KOPT-K1 (cell line): Measurements from ENCODE around the gene ARL14EP.

ENCODE experiments used
- H3K27ac ChIP-seq: fragments of 200-600 bp; sonication (generic); 2 replicates; pipeline ENCODE4 v1.5.1; 2016; ENCODE audit warnings: antibody characterized with exemption, mild to moderate bottlenecking, low read depth, low read length; ENCODE audit not compliant: poor library complexity, severe bottlenecking
- H3K36me3 ChIP-seq: fragments of 200-600 bp; sonication (generic); 2 replicates; pipeline ENCODE4 v1.5.1; 2017; ENCODE audit warnings: antibody characterized with exemption, mild to moderate bottlenecking, low read length, moderate library complexity; ENCODE audit not compliant: insufficient read depth
- H3K9me3 ChIP-seq: fragments of 200-600 bp; sonication (generic); 2 replicates; pipeline ENCODE4 v1.5.1; 2017; ENCODE audit warnings: antibody characterized with exemption, low read length, mild to moderate bottlenecking; ENCODE audit not compliant: insufficient read depth, poor library complexity, severe bottlenecking

The ARL14EP gene

DNA sequence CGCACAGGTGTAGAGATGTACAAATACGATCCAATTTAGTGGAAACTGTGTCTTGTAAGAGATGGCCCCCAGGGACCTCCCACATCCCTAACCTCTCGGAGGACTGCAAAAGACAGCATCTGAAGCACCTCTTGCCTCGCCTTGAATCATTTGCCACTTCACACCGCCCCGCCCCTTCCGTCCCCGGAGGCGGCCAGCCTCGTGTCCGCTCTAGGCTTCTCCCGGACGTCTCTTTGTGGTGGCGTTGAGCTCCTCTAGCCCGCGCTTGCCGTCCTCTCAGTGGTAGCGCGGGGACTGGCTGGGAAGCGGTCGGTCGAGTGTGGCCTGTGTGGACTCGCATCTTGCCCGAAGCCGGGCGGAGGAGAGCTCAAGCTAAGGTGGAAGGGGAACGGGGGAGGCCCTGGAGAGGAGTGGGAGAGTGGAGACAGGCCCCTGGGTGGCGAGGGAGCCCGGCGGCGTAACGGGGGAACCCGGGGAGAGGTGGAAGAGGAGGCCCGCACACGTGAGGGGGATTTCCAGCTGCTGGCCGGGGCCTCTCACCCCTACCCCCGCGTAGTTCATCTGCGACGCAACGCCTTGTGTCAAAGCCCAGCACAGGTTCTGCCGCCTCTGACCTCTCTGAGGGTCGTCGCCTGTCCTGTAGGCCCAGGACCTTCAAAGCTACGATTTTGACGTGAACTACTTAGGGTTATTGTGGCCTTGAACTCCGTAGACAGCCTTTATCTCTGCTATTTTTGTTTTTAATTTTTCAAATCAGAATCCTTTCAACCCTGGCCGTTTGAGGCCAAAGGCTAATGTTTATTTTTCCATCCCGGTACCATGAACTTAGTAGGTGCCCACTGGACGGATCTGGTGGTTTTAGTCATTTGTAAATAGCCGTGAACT, at the start of gene ARL14EP:
Gene ARL14EP, plus strand, starts transcription at position 279 of the 885 bp plus-strand sequence. CDS start 7,845 bp downstream, outside the sequence.
- Histone ChIP-seq H3K9me3 (no peaks in the 10 kb centered on the region), H3K36me3 (peaks cover 9% of the 10 kb centered on the region), H3K27ac (peak within 1 kb of the TSS; percentile 79)

DNA sequence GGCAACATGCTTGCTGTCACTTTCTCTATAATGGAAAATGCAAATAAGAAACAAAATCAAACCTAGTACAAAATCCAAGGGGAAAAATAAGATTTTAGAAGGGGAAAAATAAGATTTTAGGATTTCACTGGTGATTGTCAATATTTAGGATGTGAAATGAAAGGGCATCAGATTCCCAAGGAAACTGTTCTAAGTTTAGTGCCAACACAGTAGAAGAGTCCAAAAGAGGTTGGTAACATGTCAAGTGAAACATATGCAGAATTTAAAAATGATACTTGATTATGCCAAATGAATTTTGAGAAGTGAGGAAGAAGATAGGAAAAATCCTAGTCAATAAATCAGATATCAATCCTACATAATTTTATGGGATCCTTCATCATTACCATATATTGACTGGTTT, 45.7 kb upstream of the ARL14EP start:
- H3K36me3 ChIP-seq = no peaks in the 10 kb centered on the region
- no peak overlapping the region for H3K27ac ChIP-seq
- no peaks in the 10 kb centered on the region for H3K9me3 ChIP-seq

DNA sequence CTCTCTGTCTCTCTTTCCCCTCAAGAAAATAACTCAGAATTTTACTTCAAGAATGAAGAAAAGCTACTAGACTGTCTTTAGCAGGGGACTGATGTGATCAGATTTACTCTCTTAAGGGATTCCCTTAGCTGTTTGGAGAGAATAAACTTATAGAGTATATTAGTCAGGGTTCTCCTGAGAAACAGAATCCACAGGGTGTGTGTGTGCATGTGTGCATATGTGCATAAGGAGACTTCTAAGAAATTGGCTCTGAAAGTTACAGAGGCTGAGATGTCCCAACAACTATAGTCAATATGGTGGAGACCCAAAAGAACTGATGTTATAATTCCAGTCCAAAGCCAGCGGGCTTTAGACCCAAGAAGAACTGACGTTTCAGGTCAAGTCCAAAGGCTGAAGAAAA, 43.1 kb upstream of the ARL14EP start:
- Histone ChIP-seq H3K27ac (no peak overlapping the region), H3K36me3 (no peaks in the 10 kb centered on the region), H3K9me3 (no peaks in the 10 kb centered on the region)

DNA sequence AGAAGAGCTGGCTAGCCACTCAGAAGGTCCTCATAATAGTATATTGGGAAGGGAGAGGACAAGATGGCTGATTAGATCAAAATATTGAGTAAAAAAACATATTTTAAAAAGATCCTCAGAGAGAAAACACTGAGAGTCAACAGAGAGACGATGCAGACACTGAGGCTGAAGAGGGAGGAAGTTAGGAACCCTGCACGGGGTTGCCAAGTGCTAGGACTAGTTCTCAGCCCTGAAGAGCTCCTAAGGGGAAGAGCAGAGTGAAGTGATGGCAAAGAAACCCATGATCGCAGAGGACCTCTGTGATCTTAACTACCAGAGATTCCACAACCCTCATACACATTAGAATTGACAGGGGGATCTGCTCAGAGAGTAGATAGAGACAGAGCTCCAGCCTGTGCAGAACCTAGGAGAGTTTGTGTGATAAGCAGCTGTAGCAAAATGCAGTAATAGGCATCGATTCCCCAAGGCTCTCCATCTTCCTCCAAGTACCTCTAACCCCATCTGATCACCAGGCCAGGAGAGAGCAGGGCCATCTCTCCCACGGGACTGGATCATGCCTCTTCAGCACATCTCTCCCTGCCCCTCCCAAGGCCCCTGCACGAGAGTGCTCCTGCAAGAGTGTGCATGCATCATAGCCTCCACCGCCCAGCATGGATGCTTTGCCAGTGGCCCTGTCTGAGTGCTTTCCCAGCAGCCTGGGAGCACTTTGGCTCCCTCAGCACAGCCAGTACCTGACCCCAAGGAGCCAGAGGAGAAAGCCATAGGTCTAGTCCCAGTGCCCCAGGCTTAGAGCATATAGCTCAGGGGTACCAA, 41.2 kb upstream of the ARL14EP start:
- Histone ChIP-seq H3K9me3 (no peaks in the 10 kb centered on the region), H3K36me3 (no peaks in the 10 kb centered on the region), H3K27ac (peak overlapping the region; percentile 2)

DNA sequence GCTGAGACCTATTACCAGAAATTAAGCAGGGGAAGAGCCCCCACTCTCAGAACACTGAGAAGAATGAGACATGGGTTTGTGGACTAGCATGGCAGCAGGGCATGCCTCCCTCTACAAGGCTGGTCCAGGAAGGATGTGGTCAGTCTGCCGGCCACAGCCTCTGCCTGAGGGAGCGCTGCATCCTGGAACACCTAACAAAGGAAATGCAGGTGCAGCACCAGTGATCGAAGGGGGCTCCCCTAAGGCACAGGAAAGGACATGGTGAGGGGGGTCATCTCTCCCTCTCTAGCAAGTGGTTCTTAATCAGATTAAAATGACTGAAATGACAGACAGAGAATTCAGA, 40.6 kb upstream of the ARL14EP start:
- H3K27ac ChIP-seq = peak overlapping the region; percentile 2
- no peaks in the 10 kb centered on the region for H3K36me3 ChIP-seq
- no peaks in the 10 kb centered on the region for H3K9me3 ChIP-seq

DNA sequence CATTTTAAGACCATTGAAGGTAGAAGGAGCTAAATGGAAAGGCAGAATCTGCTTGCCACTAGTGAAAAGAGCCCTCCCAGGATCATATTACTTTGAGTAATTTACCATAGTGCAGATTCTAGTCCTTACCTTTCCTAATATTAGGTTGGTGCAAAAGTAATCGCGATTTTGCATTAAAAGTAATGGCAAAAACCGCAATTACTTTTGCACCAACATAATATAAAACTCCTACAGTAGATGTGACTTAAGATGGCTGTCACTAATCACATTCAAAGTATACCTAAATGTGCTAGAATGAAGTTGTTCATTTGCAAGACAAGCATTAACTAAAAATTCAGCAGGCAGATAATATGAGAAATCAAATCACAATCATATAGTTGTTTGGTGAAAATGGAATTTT, 38.1 kb upstream of the ARL14EP start:
- no peaks in the 10 kb centered on the region for H3K36me3 ChIP-seq
- H3K9me3 ChIP-seq = no peaks in the 10 kb centered on the region
- no peak overlapping the region for H3K27ac ChIP-seq

DNA sequence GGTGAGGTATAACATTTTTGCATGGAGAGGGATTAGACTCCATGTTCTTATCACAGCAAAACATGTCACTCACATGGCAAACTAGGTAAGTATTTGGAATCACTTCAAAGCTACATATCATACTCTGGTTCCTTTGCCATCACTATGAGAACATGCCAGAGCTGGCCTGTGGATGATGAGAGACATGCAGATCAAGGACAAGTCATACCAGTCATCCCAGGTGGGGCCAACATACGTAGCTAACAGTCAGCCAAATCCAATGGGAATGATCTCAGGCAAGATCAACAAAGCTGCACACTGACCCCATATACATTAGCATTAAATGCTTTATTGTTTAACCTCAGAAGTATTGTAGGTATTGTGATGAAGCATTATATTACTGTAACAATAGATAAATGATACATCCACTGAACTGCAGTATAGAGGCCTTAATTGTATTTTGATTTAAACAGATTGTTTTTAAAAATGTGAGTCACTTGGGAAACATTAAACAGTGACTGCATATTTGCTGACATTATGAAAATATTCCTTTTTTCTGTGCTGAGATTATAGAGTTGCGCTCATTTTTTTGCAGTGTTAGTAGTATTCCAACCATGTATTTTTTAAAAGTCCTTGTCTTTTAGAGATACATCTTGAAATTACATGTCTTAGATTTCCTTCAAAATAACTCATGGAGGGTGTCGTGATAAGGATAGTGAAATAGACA, 37.3 kb upstream of the ARL14EP start:
- Histone ChIP-seq H3K9me3 (no peaks in the 10 kb centered on the region), H3K27ac (no peak overlapping the region), H3K36me3 (no peaks in the 10 kb centered on the region)

DNA sequence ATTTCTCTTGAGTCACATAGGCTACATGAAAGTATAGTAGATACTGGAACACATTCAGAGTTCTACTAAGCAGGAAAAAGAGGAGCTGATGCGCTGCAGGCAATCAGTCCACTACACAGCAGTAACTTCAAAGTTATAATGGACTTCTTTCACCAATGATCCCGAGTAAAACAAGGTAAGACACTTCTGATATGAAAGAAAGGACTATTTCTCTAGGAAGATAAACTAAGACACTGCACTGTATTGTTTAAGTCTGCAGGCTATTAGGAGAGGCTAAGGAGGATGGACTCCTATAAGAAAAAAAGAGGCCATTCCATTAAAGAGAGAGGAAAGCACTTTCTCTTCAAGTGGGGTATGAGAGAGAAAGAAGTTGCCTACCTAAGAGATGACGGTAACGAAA, 31.6 kb upstream of the ARL14EP start:
- H3K9me3 ChIP-seq = no peaks in the 10 kb centered on the region
- H3K27ac ChIP-seq = no peak overlapping the region
- no peaks in the 10 kb centered on the region for H3K36me3 ChIP-seq

DNA sequence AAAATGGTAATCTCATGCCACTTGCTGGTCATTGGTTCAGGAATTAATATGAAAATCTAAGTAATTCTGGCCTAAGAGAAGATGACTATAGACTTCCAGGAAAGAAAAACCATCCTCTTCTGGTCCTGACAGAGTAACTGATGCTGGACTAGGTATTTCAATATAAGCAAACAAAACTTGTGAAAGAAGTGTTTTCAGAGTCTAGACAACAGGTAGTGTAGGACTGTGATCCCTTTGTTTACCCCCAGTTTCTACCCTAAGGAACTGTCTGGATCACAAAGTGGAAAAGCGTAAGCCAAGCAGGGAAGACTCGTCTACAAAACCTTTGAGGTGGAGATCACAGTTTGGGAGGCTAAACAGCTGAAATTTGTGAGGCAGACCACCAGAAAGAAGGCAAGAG, 30.4 kb upstream of the ARL14EP start:
- Histone ChIP-seq H3K27ac (no peak overlapping the region), H3K36me3 (no peaks in the 10 kb centered on the region), H3K9me3 (no peaks in the 10 kb centered on the region)

DNA sequence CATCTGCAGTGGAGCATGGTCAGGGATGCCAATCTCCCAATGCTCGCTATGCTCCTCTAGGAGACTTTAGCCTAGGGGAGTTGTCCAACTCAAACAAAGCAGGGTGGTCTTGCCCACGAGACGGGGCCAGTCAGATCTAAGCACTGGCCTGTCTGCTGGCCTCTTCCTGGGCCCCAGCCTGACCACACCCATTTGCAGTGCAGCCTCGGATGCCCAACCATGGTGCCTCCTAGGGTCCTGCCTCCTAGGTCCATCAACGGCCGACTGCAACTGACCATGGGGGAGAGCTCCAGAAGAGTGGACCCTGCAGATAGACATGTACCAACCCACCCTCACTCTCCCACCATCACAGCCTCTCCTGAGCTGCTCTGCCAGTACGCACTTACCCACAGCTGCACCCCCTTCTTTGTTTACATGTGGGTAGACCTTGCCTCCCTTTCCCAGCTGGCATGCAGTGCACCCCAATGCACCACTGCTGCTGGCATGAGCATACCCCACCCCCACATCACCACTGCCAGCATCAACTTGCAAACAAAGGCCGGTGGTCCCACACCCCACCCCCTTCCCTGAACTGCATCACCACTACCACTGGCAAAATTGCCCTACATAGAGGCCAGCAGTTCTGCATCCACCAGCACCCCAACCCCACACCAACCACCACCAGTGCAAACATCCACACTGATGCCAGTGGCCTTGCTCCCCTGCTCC, 27.6 kb upstream of the ARL14EP start:
- H3K27ac ChIP-seq = no peak overlapping the region

DNA sequence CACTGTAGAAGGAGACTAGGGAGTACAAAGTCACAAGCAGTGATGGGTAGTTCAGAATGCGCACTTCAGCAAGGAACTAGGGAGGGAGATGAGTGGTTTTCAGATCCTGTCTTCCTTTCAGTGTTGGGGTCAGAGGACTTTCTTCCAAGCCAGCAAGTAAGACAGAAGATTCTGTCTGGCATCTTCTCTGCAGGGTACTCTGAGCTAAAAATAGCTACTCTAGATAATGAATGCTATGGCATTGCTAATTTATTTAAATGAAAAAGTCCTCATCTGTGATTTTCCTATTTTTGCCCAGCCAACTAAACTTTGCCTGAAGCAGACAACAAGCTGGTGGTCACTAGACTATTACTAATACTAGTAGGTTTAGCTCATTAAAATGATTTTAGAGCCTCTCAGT, 18.3 kb upstream of the ARL14EP start:
- no peak overlapping the region for H3K27ac ChIP-seq
- no peaks in the 10 kb centered on the region for H3K36me3 ChIP-seq
- H3K9me3 ChIP-seq = no peaks in the 10 kb centered on the region

More for the DNA sequence above, 27.6 kb upstream of the ARL14EP start:
- Histone ChIP-seq H3K9me3 (no peaks in the 10 kb centered on the region), H3K36me3 (no peaks in the 10 kb centered on the region)

DNA sequence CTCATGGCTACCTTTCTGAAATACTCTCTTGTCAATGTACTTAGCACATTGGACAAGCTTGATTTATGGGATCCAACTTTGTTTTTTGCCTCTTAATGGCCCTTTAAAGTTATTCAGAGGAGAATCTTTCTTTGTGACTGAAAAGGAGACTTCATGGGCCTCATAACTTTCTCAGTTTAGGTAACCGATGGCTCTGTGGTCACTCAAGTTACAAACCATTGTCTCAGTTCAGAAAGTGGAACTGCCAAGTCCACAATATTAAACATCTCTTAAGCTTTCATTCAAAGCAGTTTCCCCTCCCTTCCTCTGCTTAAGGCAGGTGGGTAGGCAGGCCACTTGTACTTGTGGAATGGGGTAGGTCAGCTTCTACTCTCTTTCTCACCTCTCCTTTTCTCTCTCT, 12.3 kb upstream of the ARL14EP start:
- H3K9me3 ChIP-seq = peaks cover 5% of the 10 kb centered on the region
- no peaks in the 10 kb centered on the region for H3K36me3 ChIP-seq
- no peak overlapping the region for H3K27ac ChIP-seq

DNA sequence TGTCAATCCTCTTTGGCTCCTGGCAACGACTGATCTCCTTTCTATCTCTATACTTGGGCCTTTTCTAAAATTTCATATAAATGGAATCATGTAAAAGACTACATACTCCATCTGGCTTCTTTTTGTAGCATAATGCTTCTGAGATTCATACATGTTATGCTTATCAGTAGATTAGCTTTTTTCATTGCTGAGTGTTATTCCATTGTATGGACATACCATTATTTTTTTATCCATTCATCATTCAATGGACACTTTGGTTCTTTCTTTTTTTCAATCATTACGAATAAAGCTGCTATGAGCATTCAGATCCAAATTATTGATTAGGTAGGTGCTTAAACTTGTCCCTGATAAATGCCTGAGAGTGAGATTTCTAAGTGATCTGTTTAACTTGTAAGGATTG, 11.7 kb upstream of the ARL14EP start:
- Histone ChIP-seq H3K36me3 (no peaks in the 10 kb centered on the region), H3K27ac (no peak overlapping the region)

DNA sequence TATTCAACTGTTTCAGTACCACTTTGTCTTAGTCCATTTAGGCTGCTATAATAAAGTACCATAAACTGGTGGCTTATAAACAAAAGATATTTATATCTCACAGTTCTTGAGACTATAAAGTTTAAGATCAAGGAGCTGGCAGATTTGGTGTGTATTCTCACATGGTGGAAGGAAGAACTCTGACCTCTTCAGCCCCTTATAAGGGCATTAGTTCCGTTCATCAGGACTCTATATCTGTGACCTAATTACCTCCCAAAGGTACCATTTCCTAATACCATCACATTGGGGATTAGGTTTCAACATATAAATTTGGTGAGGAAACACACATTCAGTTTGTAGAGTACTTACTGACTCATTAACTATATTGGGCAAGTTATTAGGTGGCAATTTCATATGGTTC, 10.7 kb upstream of the ARL14EP start:
- H3K36me3 ChIP-seq = no peaks in the 10 kb centered on the region
- H3K27ac ChIP-seq = no peak overlapping the region
- peaks cover 5% of the 10 kb centered on the region for H3K9me3 ChIP-seq

More for the DNA sequence above, 11.7 kb upstream of the ARL14EP start:
- peaks cover 5% of the 10 kb centered on the region for H3K9me3 ChIP-seq
